HCT116 (cell line): ENCODE results near the gene BRIP1. TPM values are rescaled to one million over a fixed set of nuclear protein-coding genes. Genes with fewer than 3 reads are reported as not detected.

Experiments
- ATAC-seq: fragments of 200-7000 bp; cut with Tn5 transposase; 2 replicates; pipeline ENCODE4 v1.9.1; 2020; ENCODE audit warnings: mild to moderate bottlenecking, moderate library complexity
- BruUV-seq: library from RNA; stranded (reverse); fragments of 400-500 nt; replicated peaks from 2 replicates; lab custom pipeline; 2021; lab: Mats Ljungman, UMichigan
- CTCF ChIA-PET: fragments of 300-600 bp; sonication (Branson Sonifier 250); formaldehyde crosslinking; loops from one replicate; lab custom pipeline; 2021; ENCODE audit warnings: antibody characterized with exemption; lab: Charles Lee
- POLR2A ChIA-PET: fragments of 300-600, 350-600 bp; sonication (Branson Sonifier 250); formaldehyde crosslinking; loops from one replicate; lab custom pipeline; 2021; ENCODE audit warnings: antibody characterized with exemption; lab: Charles Lee
- RAD21 ChIA-PET, 2 experiments: fragments of 300-600 bp; sonication (Branson Sonifier 250); formaldehyde crosslinking; loops; one replicate each; lab custom pipeline; 2023; ENCODE audit warnings: low total read pairs in 2 of 2; ENCODE audit not compliant: uncharacterized antibody in 2 of 2, unreplicated experiment in 2 of 2, low non-redundant PET in 1 of 2; lab: Charles Lee
- DNase-seq: peaks from one replicate; pipeline ENCODE4 v3.0.0-alpha.2; 2010; ENCODE audit warnings: low read depth, low spot score
- H2AFZ ChIP-seq: fragments of 200-600 bp; shearing (Covaris generic), sonication (generic); 2 replicates; pipeline ENCODE4 v1.6.1; 2017; ENCODE audit warnings: low read depth, mixed run types, mixed read lengths, antibody characterized with exemption, low read length; ENCODE audit not compliant: poor library complexity, severe bottlenecking
- H3K27ac ChIP-seq: 2 replicates; pipeline ENCODE4 v1.5.1; 2012; ENCODE audit warnings: low read depth, low read length
- H3K27me3 ChIP-seq: fragments of 200-600 bp; sonication (generic); 2 replicates; pipeline ENCODE4 v1.6.1; 2016; ENCODE audit warnings: mixed run types, low read length, mixed read lengths; ENCODE audit not compliant: insufficient read depth
- H3K36me3 ChIP-seq, 2 experiments: fragments of 200-500 bp in 1 of 2; fragments of 200-600 bp in 1 of 2; sonication (Bioruptor generic) in 1 of 2; sonication (generic) in 1 of 2; 2 replicates each; pipeline versions ENCODE4 v1.5.1 to v1.6.1; 2014 to 2016; ENCODE audit warnings: low read length in 2 of 2, inconsistent platforms in 1 of 2, mixed read lengths in 1 of 2, mixed run types in 1 of 2; ENCODE audit not compliant: insufficient read depth in 2 of 2, control insufficient read depth in 1 of 2
- H3K4me1 ChIP-seq, 2 experiments: fragments of 200-600 bp in 1 of 2; sonication (generic) in 1 of 2; 2 replicates each; pipeline versions ENCODE4 v1.5.1 to v1.6.1; 2012 to 2017; ENCODE audit warnings: low read length in 2 of 2, inconsistent platforms in 1 of 2, mild to moderate bottlenecking in 1 of 2, mixed read lengths in 1 of 2, mixed run types in 1 of 2, moderate library complexity in 1 of 2; ENCODE audit not compliant: insufficient read depth in 2 of 2, control insufficient read depth in 1 of 2
- H3K4me2 ChIP-seq: fragments of 200-600 bp; sonication (generic); 2 replicates; pipeline ENCODE4 v1.6.1; 2017; ENCODE audit warnings: mixed run types, low read length, mixed read lengths
- H3K4me3 ChIP-seq, 2 experiments: fragments of 200-600 bp in 1 of 2; sonication (generic) in 1 of 2; replicated peaks in 1 of 2; 2 replicates each; pipeline ENCODE4 v1.5.1; 2011 to 2016; ENCODE audit warnings: low read length in 2 of 2, control low read depth in 1 of 2, low read depth in 1 of 2, mild to moderate bottlenecking in 1 of 2, mixed read lengths in 1 of 2, mixed run types in 1 of 2
- H3K79me2 ChIP-seq: fragments of 200-600 bp; sonication (generic); 2 replicates; pipeline ENCODE4 v1.6.1; 2017; ENCODE audit warnings: mild to moderate bottlenecking, mixed run types, low read length, moderate library complexity, mixed read lengths; ENCODE audit not compliant: insufficient read depth
- H3K9ac ChIP-seq: fragments of 200-600 bp; sonication (generic); 2 replicates; pipeline ENCODE4 v1.6.1; 2016; ENCODE audit warnings: low read length, mixed read lengths
- H3K9me2 ChIP-seq: fragments of 200-600 bp; sonication (generic), shearing (Covaris generic); 2 replicates; pipeline ENCODE4 v1.6.1; 2017; ENCODE audit warnings: mixed run types, mild to moderate bottlenecking, moderate library complexity; ENCODE audit not compliant: insufficient read depth
- H3K9me3 ChIP-seq, 2 experiments: fragments of 200-500 bp in 1 of 2; fragments of 200-600 bp in 1 of 2; sonication (Bioruptor generic) in 1 of 2; sonication (generic) in 1 of 2; 2 replicates each; pipeline ENCODE4 v1.6.1; 2014 to 2017; ENCODE audit warnings: low read length in 2 of 2, mixed read lengths in 2 of 2, inconsistent platforms in 1 of 2, low read depth in 1 of 2, mild to moderate bottlenecking in 1 of 2, mixed run types in 1 of 2, moderate library complexity in 1 of 2; ENCODE audit not compliant: control insufficient read depth in 1 of 2, insufficient read depth in 1 of 2
- H4K20me1 ChIP-seq: fragments of 200-600 bp; sonication (generic), shearing (Covaris generic); 2 replicates; pipeline ENCODE4 v1.6.1; 2017; ENCODE audit warnings: mixed run types, mild to moderate bottlenecking, moderate library complexity; ENCODE audit not compliant: insufficient read depth
- POLR2AphosphoS5 ChIP-seq: IDR thresholded peaks from 2 replicates; pipeline ENCODE4 v1.6.1; 2011; ENCODE audit warnings: mild to moderate bottlenecking, low read depth, low read length, moderate library complexity
- REST ChIP-seq: IDR thresholded peaks from 2 replicates; pipeline ENCODE4 v1.6.1; 2012; ENCODE audit warnings: low read depth
- SIN3A ChIP-seq: IDR thresholded peaks from 2 replicates; pipeline ENCODE4 v1.6.1; 2012; ENCODE audit warnings: low read depth
- intact Hi-C: fragments of 100-400 bp; cut with micrococcal nuclease; formaldehyde crosslinking; loops from 2 replicates; pipeline ENCODE4 v1.10.0; 2022
- total RNA-seq: library from RNA; stranded (reverse); gene quantifications from one replicate; pipeline ENCODE4 v1.2.1, GENCODE V29; 2021; ENCODE audit not compliant: unreplicated experiment
- TF ChIP-seq, protein P1 (sequence below), 3 experiments: fragments of 200-600 bp in 1 of 3; sonication (generic) in 1 of 3; IDR thresholded peaks in 2 of 3; conservative IDR thresholded peaks in 1 of 3; 2 replicates each; pipeline ENCODE4 v1.5.1; 2012 to 2017; ENCODE audit warnings: low read depth in 2 of 3, low read length in 2 of 3, antibody characterized with exemption in 1 of 3, borderline replicate concordance in 1 of 3, control low read depth in 1 of 3, mild to moderate bottlenecking in 1 of 3, mixed read lengths in 1 of 3, mixed run types in 1 of 3, moderate library complexity in 1 of 3; ENCODE audit not compliant: insufficient read depth in 1 of 3

The BRIP1 gene
- total RNA-seq, 1 experiment from 2014 or later, result 22.2 TPM

- RAD21 ChIA-PET, result no interaction called here
- Histone ChIP-seq H3K79me2 (no peaks in the 10 kb centered on the region), H3K4me1 (no peaks in the 10 kb centered on the region), H3K27ac (no peak overlapping the region), H3K36me3 (peaks cover 0 to 26% of the 10 kb centered on the region in 2 experiments; a peak in 1 of 4 replicates), H3K27me3 (no peaks in the 10 kb centered on the region), H3K9me3 (peaks cover 0 to 22% of the 10 kb centered on the region in 2 experiments; a peak in 1 of 4 replicates), H4K20me1 (no peaks in the 10 kb centered on the region), H3K4me3 (no peak overlapping the region), H3K9me2 (no peaks in the 10 kb centered on the region), H3K9ac (no peak overlapping the region), H3K4me2 (no peak overlapping the region), H2AFZ (no peak overlapping the region)
- intact Hi-C loops, result no loop called here
- DNase-seq, result no peak
- POLR2A ChIA-PET, result no interaction called here
- no peak for ATAC-seq
- BruUV-seq, result no TSS peak
- CTCF ChIA-PET, result no interaction called here
- no peak for TF ChIP-seq POLR2AphosphoS5
- no peak for TF ChIP-seq REST
- no peak for TF ChIP-seq SIN3A
- TF ChIP-seq, protein P1, sequence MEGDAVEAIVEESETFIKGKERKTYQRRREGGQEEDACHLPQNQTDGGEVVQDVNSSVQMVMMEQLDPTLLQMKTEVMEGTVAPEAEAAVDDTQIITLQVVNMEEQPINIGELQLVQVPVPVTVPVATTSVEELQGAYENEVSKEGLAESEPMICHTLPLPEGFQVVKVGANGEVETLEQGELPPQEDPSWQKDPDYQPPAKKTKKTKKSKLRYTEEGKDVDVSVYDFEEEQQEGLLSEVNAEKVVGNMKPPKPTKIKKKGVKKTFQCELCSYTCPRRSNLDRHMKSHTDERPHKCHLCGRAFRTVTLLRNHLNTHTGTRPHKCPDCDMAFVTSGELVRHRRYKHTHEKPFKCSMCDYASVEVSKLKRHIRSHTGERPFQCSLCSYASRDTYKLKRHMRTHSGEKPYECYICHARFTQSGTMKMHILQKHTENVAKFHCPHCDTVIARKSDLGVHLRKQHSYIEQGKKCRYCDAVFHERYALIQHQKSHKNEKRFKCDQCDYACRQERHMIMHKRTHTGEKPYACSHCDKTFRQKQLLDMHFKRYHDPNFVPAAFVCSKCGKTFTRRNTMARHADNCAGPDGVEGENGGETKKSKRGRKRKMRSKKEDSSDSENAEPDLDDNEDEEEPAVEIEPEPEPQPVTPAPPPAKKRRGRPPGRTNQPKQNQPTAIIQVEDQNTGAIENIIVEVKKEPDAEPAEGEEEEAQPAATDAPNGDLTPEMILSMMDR (IDR thresholded peaks at IDR 0.05 in 2 of 3, conservative IDR thresholded peaks at IDR 0.05 in 1 of 3; ENCODE audit: borderline replicate concordance in 1 of 3, insufficient read depth in 1 of 3, low read depth in 2 of 3, low read length in 2 of 3), result no peak
Measured at GRCh38 chr17:61744252-61744651, 119.1 kb downstream of the BRIP1 start.
